Measurements from ENCODE around the gene ESRP2.

The ESRP2 gene

GRCh38 chr16:68279726-68280558, 44.0 kb upstream of the ESRP2 start:
- no peak for TF ChIP-seq CTCF (IDR thresholded peaks at IDR 0.05)

- TF ChIP-seq CTCF (IDR thresholded peaks at IDR 0.05), result no peak
Observed at GRCh38 chr16:68276223-68276622, 40.3 kb upstream of the ESRP2 start.

- no peak for TF ChIP-seq CTCF (IDR thresholded peaks at IDR 0.05)
Observed at GRCh38 chr16:68275611-68276191, 39.8 kb upstream of the ESRP2 start.

- no peak for TF ChIP-seq CTCF (IDR thresholded peaks at IDR 0.05)
Observed at GRCh38 chr16:68274441-68274840, 38.5 kb upstream of the ESRP2 start.

- TF ChIP-seq CTCF (IDR thresholded peaks at IDR 0.05), result no peak
Observed at GRCh38 chr16:68273896-68274295, 38.0 kb upstream of the ESRP2 start.

GRCh38 chr16:68273459-68273858, 37.5 kb upstream of the ESRP2 start:
- no peak for TF ChIP-seq CTCF (IDR thresholded peaks at IDR 0.05)

DNA sequence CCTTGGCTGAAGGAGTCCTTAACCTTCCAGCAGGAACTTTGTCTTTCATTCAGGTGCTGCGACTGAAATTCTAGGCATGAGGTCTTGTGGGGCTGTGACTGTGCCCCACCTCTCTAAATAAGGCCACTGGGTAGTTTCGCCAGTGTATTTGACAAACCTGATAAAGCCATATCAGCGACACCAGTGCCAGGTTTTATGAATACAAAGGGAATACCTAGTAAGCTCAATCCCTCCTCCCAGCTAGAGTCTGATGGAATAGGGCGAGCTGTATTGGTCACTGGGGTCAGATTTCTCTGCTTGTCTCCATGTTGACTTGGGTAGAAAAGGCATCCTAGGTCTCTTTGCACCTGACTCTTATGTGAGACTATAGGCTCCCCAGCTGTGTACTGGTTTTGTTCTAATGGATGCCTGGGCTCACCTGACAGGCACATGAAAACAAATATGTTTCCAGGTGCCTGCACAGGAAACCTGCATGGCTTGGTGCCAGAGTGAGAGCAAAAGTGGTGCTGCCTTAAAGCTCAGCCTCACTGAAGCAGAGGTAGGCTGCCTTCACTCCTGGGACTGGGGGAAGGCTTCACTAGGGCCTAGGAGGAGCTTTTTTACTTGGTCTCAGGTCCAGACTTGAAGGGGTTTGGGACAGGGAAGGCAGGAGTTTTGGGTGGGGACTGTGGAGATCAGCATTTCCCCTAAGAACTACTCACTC, 36.7 kb upstream of the ESRP2 start:
- no peak for TF ChIP-seq CTCF (IDR thresholded peaks at IDR 0.05)

Data from LNCAP (cell line).